K562 (cell line): Measurements from ENCODE around the gene SLC25A34. TPM values are rescaled to one million over a fixed set of nuclear protein-coding genes. Genes with fewer than 3 reads are reported as not detected.

Experiments used
- ATAC-seq: fragments of 200-7000 bp; cut with Tn5 transposase; 3 replicates; pipeline ENCODE4 v1.9.1; 2020; ENCODE audit warnings: moderate library complexity
- BruUV-seq: library from RNA; stranded (reverse); fragments of 400-500 nt; replicated peaks from 2 replicates; lab custom pipeline; 2021; lab: Mats Ljungman, UMichigan
- CTCF ChIA-PET: fragments of 300-600 bp; formaldehyde crosslinking; extraction: SDS; loops from one replicate; lab custom pipeline; 2021; ENCODE audit warnings: low intra/inter-chr PET ratio; lab: Yijun Ruan, JAX
- POLR2A ChIA-PET: fragments of 300-600, 350-650 bp; sonication (Branson Sonifier 250); formaldehyde crosslinking; extraction: SDS; loops from one replicate; lab custom pipeline; 2021; ENCODE audit warnings: antibody characterized with exemption, inconsistent platforms; lab: Yijun Ruan, JAX
- DNase-seq, 4 experiments: peaks; one replicate each; pipeline versions ENCODE4 v3.0.0 to v3.0.0-alpha.2; 2011 to 2018; ENCODE audit warnings: low spot score in 3 of 4, mixed read lengths in 3 of 4; ENCODE audit errors: extremely low read depth in 1 of 4
- FAIRE-seq: peaks from 2 replicates; lab custom pipeline; 2011; peaks lifted over from hg19 to GRCh38; lab: Jason Lieb, UNC
- H2AFZ ChIP-seq: 2 replicates; pipeline ENCODE4 v1.6.0; 2011; ENCODE audit warnings: low read depth, low read length, control low read depth, inconsistent platforms
- H3K27ac ChIP-seq: fragments of 200-600 bp; 3 replicates; pipeline ENCODE4 v1.8.0; 2011; ENCODE audit warnings: low read depth, mild to moderate bottlenecking, control low read depth, inconsistent platforms, low read length, moderate library complexity, mixed read lengths; ENCODE audit errors: extremely low read depth
- H3K27me3 ChIP-seq, 2 experiments: fragments of 300-600 bp in 1 of 2; 2 replicates in 1 of 2; 3 replicates in 1 of 2; pipeline versions ENCODE4 v1.6.0 to v1.8.0; 2011; ENCODE audit warnings: inconsistent platforms in 2 of 2, low read length in 2 of 2, mild to moderate bottlenecking in 1 of 2, mixed read lengths in 1 of 2, moderate library complexity in 1 of 2; ENCODE audit not compliant: control insufficient read depth in 2 of 2, insufficient read depth in 2 of 2
- H3K36me3 ChIP-seq: fragments of 300-600 bp; 3 replicates; pipeline ENCODE4 v1.8.0; 2011; ENCODE audit warnings: mild to moderate bottlenecking, low read length, inconsistent platforms; ENCODE audit not compliant: control insufficient read depth, insufficient read depth
- H3K4me1 ChIP-seq, 2 experiments: fragments of 200-600 bp in 1 of 2; replicated peaks in 1 of 2; 2 replicates in 1 of 2; 3 replicates in 1 of 2; pipeline versions ENCODE4 v1.5.1 to v1.8.0; 2011; ENCODE audit warnings: inconsistent platforms in 2 of 2, low read length in 2 of 2, mild to moderate bottlenecking in 1 of 2, mixed read lengths in 1 of 2, moderate library complexity in 1 of 2; ENCODE audit not compliant: control insufficient read depth in 2 of 2, insufficient read depth in 2 of 2
- H3K4me2 ChIP-seq: 2 replicates; pipeline ENCODE4 v1.6.1; 2011; ENCODE audit warnings: low read length, control low read depth, inconsistent platforms, mixed read lengths; ENCODE audit not compliant: insufficient read depth
- H3K4me3 ChIP-seq: fragments of 200-600 bp; sonication (generic), shearing (Covaris generic); 2 replicates; pipeline ENCODE4 v1.5.1; 2016; ENCODE audit warnings: control low read depth, inconsistent platforms
- H3K79me2 ChIP-seq: fragments of 200-600 bp; 3 replicates; pipeline ENCODE4 v1.8.0; 2011; ENCODE audit warnings: low read length, inconsistent platforms; ENCODE audit not compliant: control insufficient read depth, insufficient read depth
- H3K9ac ChIP-seq, 2 experiments: 2 replicates each; pipeline versions ENCODE4 v1.6.0 to v1.6.1; 2011; ENCODE audit warnings: low read depth in 2 of 2, low read length in 2 of 2, control low read depth in 1 of 2, inconsistent platforms in 1 of 2, mild to moderate bottlenecking in 1 of 2, mixed read lengths in 1 of 2; ENCODE audit not compliant: insufficient read depth in 1 of 2
- H3K9me1 ChIP-seq: one replicate; pipeline ENCODE4 v1.6.0; 2011; ENCODE audit warnings: inconsistent platforms, mild to moderate bottlenecking, low read length, moderate library complexity; ENCODE audit not compliant: control insufficient read depth, insufficient read depth
- H3K9me3 ChIP-seq: replicated peaks from 2 replicates; pipeline ENCODE4 v1.5.1; 2011; ENCODE audit warnings: low read depth, low read length, inconsistent platforms; ENCODE audit not compliant: control insufficient read depth, insufficient read depth
- H4K20me1 ChIP-seq: replicated peaks from 2 replicates; pipeline ENCODE4 v1.6.1; 2011; ENCODE audit warnings: low read length, inconsistent platforms, mixed read lengths; ENCODE audit not compliant: control insufficient read depth, insufficient read depth
- KLF6 ChIP-seq: fragments of 250-450 bp; sonication (Bioruptor Pico); IDR thresholded peaks from 2 replicates; pipeline ENCODE4 v1.4.0; 2020; ENCODE audit warnings: mild to moderate bottlenecking, moderate library complexity, borderline replicate concordance
- PHF21A ChIP-seq: fragments of 450-650 bp; IDR thresholded peaks from 2 replicates; pipeline ENCODE4 v1.6.1; 2017; ENCODE audit warnings: low read depth, borderline replicate concordance
- PKNOX1 ChIP-seq: fragments of 450-650 bp; IDR thresholded peaks from 2 replicates; pipeline ENCODE4 v1.6.1; 2016
- POLR2G ChIP-seq: fragments of 200-400 bp; formaldehyde crosslinking; IDR thresholded peaks from 2 replicates; pipeline ENCODE4 v1.6.1; 2017; ENCODE audit warnings: low read depth, mild to moderate bottlenecking, antibody characterized with exemption, low read length, moderate library complexity
- RBM22 ChIP-seq: fragments of 200-400 bp; formaldehyde crosslinking; IDR thresholded peaks from 2 replicates; pipeline ENCODE4 v1.6.1; 2018; ENCODE audit warnings: low read length, low read depth; ENCODE audit not compliant: poor library complexity, severe bottlenecking
- RBM34 ChIP-seq: fragments of 200-400 bp; formaldehyde crosslinking; IDR thresholded peaks from 2 replicates; pipeline ENCODE4 v1.6.1; 2018; ENCODE audit warnings: low read length, borderline replicate concordance; ENCODE audit not compliant: insufficient read depth
- SNRNP70 ChIP-seq: fragments of 200-400 bp; formaldehyde crosslinking; optimal IDR thresholded peaks from 2 replicates; pipeline ENCODE3; 2017; ENCODE audit warnings: low read depth, low read length
- THRA ChIP-seq: fragments of 450-650 bp; IDR thresholded peaks from 2 replicates; pipeline ENCODE4 v1.6.1; 2017; ENCODE audit warnings: mild to moderate bottlenecking, moderate library complexity
- ZBTB8A ChIP-seq: fragments of 450-650 bp; IDR thresholded peaks from 2 replicates; pipeline ENCODE4 v1.6.1; 2018; ENCODE audit warnings: mild to moderate bottlenecking, moderate library complexity; ENCODE audit not compliant: partially characterized antibody
- ZNF197 ChIP-seq: fragments of 200-800 bp; sonication (Bioruptor generic); IDR thresholded peaks from 2 replicates; pipeline ENCODE4 v1.6.1; 2016; ENCODE audit warnings: low read depth, missing genetic modification characterization, missing compliant biosample characterization
- ZNF583 ChIP-seq: fragments of 250-450 bp; sonication (Bioruptor Pico); IDR thresholded peaks from 2 replicates; pipeline ENCODE4 v1.4.0; 2020
- WGBS: fragments of 100-300 bp; shearing (Covaris generic); methylation state at CpG from one replicate; pipeline ENCODE4 v1.1.6; 2016; ENCODE audit warnings: low coverage, mixed read lengths; ENCODE audit not compliant: insufficient coverage; ENCODE audit errors: missing lambda C conversion rate; 5-methylcytosine and 5-hydroxymethylcytosine counted together
- in situ Hi-C: fragments of 300-500 bp; cut with MboI; formaldehyde crosslinking; loops from 4 replicates; pipeline ENCODE4 v1.15.0; 2018; ENCODE audit warnings: inconsistent platforms, mixed read lengths
- intact Hi-C: fragments of 100-400 bp; cut with micrococcal nuclease; formaldehyde crosslinking; loops from 2 replicates; pipeline ENCODE4 v1.14.2; 2022
- polyA plus RNA-seq, 8 experiments: library from polyadenylated mRNA; depleted of rRNA in 4 of 8; stranded (reverse) in 5 of 8; unstranded in 3 of 8; fragments of >200 nt; fragmentation: Nextera tagmentation in 2 of 8; fragmentation: Illumina TruSeq in 1 of 8; extraction: Ambion mirVana in 2 of 8; extraction: Trizol in 1 of 8; gene quantifications; 2 replicates each; pipeline versions ENCODE4 v1.2.1 to v1.2.3, GENCODE V29; 2011 to 2014; ENCODE audit warnings: inconsistent platforms in 1 of 8, missing spikeins in 1 of 8
- total RNA-seq, 7 experiments: library from RNA; depleted of rRNA in 6 of 7; stranded (reverse); fragments of >200 nt in 6 of 7; fragmentation: Illumina TruSeq in 2 of 7; extraction: Trizol in 2 of 7; gene quantifications; 2 replicates each; pipeline versions ENCODE4 v1.2.1 to v1.2.3, GENCODE V29; 2011 to 2021; ENCODE audit warnings: low replicate concordance in 1 of 7

SLC25A34 gene
- total and polyA plus RNA-seq, 9 of the 15 experiments (the other 6 are each of a cell fraction or from before 2014, with no cell fraction given), result 0.01 to 0.57 (median 0.16) TPM

DNA sequence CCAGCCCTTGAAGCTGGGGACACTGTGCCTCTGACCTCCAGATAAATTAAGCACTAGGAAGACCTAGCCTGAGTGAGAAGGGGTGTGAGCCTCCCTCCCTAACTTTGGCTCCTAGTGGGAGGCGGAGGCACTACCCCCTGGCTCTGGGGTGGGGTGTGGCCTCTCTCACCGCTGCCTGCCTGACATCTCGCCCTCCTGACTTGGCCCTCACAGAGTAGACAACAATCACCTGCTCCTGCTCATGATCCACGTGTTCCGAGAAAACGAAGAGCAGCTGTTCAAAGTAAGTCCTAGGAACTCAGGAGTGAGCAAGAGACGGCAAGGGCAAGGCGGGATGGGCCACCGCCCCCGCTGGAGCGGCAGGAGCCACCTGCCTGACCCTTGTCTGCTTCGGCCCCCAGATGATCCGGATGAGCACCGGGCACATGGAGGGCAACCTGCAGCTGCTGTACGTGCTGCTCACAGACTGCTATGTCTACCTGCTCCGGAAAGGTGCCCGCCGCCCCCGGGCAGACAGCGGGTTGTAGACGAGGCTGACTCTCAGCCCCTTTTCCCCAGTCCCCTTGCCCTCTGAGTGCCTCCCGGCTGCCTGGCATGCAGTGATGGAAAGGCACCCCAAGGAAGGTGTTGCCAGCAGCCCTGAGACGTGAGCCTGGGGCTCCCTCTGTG is 8.1 kb upstream of the SLC25A34 start (continued):
- TF ChIP-seq PKNOX1 (no peak), THRA (no peak), KLF6 (CRISPR knock-in tag) (no peak), ZNF197 (CRISPR knock-in tag) (no peak), RBM34 (no peak)

DNA sequence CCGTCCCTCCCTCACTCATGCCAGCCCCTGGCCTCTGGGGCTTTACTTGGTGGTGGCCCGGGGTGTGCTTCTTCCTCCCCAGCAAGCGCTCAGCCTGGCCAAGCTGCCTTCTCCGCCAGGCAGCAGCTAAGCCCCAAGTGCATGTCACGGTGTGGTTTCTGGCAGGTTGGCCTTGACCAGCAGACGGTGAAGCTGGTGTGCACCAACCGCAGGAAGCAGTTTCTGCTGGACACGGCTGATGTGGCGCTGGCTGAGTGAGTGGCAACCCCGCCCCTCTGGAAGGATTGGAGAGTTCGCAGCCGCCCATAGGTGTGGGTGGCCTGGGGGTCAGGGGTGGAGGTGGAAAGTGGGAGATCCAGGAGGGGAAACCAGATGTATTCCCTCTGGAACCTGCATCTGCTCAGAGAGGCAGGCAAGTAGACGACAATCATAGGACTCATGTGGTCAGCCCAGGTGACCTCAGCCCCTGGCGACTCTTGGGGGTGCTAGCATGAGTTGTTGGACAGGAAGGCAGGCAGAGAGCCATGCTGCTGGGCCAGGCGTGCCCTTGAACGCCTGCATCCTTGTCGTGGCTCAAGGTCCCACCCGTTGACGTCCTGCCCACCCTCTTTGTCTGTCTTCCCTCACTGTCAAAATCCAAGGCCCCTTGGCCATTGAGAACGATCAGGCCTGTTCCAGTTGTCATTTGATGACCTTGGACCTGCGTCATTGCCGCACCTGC is 7.0 kb upstream of the SLC25A34 start:
- ATAC-seq (no peak), DNase-seq (no peak), FAIRE-seq (no peak)
- 85% methylated on average over 21 of the region's 22 CpGs for WGBS
- no peaks in the 10 kb centered on the region for H3K27me3 ChIP-seq
- no peak for TF ChIP-seq ZNF583 (CRISPR knock-in tag)
- TF ChIP-seq PHF21A, result no peak
- TF ChIP-seq POLR2G, result peak; percentile 69
- TF ChIP-seq ZBTB8A, result no peak
- TF ChIP-seq RBM22, result peak; percentile 75
- no peak for TF ChIP-seq SNRNP70
- H3K9ac ChIP-seq, result no peak overlapping the region; a peak in 1 of 4 replicates
- in situ Hi-C loops (no loop called here), intact Hi-C loops (no loop called here)
- H3K4me2 ChIP-seq, result no peak overlapping the region
- H3K27ac ChIP-seq, result no peak overlapping the region
- BruUV-seq, result no TSS peak
- no peaks in the 10 kb centered on the region for H3K9me1 ChIP-seq
- no peak overlapping the region for H3K4me3 ChIP-seq
- no peaks in the 10 kb centered on the region for H4K20me1 ChIP-seq
- peaks cover 0 to 39% of the 10 kb centered on the region in 2 experiments; a peak in 1 of 5 replicates for H3K4me1 ChIP-seq
- H3K79me2 ChIP-seq, result no peaks in the 10 kb centered on the region
- H3K36me3 ChIP-seq, result peaks cover 90% of the 10 kb centered on the region; the same call in 2 of the 3 replicates
- no peak overlapping the region for H2AFZ ChIP-seq
- ChIA-PET CTCF (no interaction called here), POLR2A (interaction anchor here (0.6 to 1.5 kb wide), 3 partner anchors 10 to 285 kb away, joined by 3 to 4 read pairs (median 3); no protein-coding TSS in a partner anchor)
- no peaks in the 10 kb centered on the region for H3K9me3 ChIP-seq
